ENCODE results near the gene CLMN. TPM values are rescaled to one million over a fixed set of nuclear protein-coding genes. Genes with fewer than 3 reads are reported as not detected.

Gene CLMN
- total and polyA plus RNA-seq, 9 of the 15 experiments (the other 6 are each of a cell fraction or from before 2014, with no cell fraction given) = 0.01 to 0.18 (median 0.07) TPM; not detected in 4

GRCh38 chr14:95195031-95195430 is 124.7 kb downstream of the CLMN start:
- CTCF ChIA-PET (ENCODE audit: low intra/inter-chr PET ratio) = no interaction called here
- intact Hi-C loops (cut with micrococcal nuclease) (loop anchor here (10.0 kb wide), 1 partner anchor 100 kb away; no protein-coding TSS in a partner anchor), in situ Hi-C loops (cut with MboI) (no loop called here)
- Histone ChIP-seq H2AFZ (ENCODE audit: low read depth, low read length) (no peak overlapping the region), H3K4me2 (ENCODE audit: insufficient read depth, low read length) (no peak overlapping the region), H3K9ac (ENCODE audit: insufficient read depth in 1 of 2, low read depth in 2 of 2, low read length in 2 of 2) (no peak overlapping the region), H3K79me2 (ENCODE audit: control insufficient read depth, insufficient read depth, low read length) (no peaks in the 10 kb centered on the region), H3K4me1 (replicated peaks in 1 of 2; ENCODE audit: control insufficient read depth in 2 of 2, insufficient read depth in 2 of 2, low read length in 2 of 2) (no peaks in the 10 kb centered on the region), H3K27ac (ENCODE audit: extremely low read depth, low read depth, low read length) (no peak overlapping the region), H3K9me1 (ENCODE audit: control insufficient read depth, insufficient read depth, low read length) (no peaks in the 10 kb centered on the region), H3K9me3 (replicated peaks; ENCODE audit: control insufficient read depth, insufficient read depth, low read depth, low read length) (no peaks in the 10 kb centered on the region), H4K20me1 (replicated peaks; ENCODE audit: control insufficient read depth, insufficient read depth, low read length) (no peaks in the 10 kb centered on the region), H3K4me3 (no peak overlapping the region), H3K36me3 (ENCODE audit: control insufficient read depth, insufficient read depth, low read length) (no peaks in the 10 kb centered on the region), H3K27me3 (ENCODE audit: control insufficient read depth in 2 of 2, insufficient read depth in 2 of 2, low read length in 2 of 2) (peaks cover 3 to 26% of the 10 kb centered on the region in 2 experiments; a peak in 3 of 5 replicates)
- POLR2A ChIA-PET = interaction anchor here (1.0 kb wide), 1 partner anchor 17 kb away, joined by 3 read pairs; no protein-coding TSS in a partner anchor
- no peak for TF ChIP-seq MBD2 (IDR thresholded peaks at IDR 0.05; ENCODE audit: borderline replicate concordance, low read depth)
- TF ChIP-seq TCF3 (CRISPR knock-in tag; IDR thresholded peaks at IDR 0.05) = no peak
- TF ChIP-seq PCBP2 (IDR thresholded peaks at IDR 0.05; ENCODE audit: low read depth, low read length, poor library complexity, severe bottlenecking) = no peak
- TF ChIP-seq, protein P1, sequence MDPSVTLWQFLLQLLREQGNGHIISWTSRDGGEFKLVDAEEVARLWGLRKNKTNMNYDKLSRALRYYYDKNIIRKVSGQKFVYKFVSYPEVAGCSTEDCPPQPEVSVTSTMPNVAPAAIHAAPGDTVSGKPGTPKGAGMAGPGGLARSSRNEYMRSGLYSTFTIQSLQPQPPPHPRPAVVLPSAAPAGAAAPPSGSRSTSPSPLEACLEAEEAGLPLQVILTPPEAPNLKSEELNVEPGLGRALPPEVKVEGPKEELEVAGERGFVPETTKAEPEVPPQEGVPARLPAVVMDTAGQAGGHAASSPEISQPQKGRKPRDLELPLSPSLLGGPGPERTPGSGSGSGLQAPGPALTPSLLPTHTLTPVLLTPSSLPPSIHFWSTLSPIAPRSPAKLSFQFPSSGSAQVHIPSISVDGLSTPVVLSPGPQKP (CRISPR knock-in tag; IDR thresholded peaks at IDR 0.05) = no peak
- no peak for TF ChIP-seq MEF2D (tag; conservative IDR thresholded peaks at IDR 0.05; ENCODE audit: low read depth)
- no peak for TF ChIP-seq TAF9B (IDR thresholded peaks at IDR 0.05; ENCODE audit: partially characterized antibody)
- no peak for TF ChIP-seq KAT8 (IDR thresholded peaks at IDR 0.05; ENCODE audit: low read depth)
- TF ChIP-seq EHMT2 (IDR thresholded peaks at IDR 0.05) = no peak
- TF ChIP-seq ZNF184 (CRISPR knock-in tag; IDR thresholded peaks at IDR 0.05) = no peak
- TF ChIP-seq, protein P2, sequence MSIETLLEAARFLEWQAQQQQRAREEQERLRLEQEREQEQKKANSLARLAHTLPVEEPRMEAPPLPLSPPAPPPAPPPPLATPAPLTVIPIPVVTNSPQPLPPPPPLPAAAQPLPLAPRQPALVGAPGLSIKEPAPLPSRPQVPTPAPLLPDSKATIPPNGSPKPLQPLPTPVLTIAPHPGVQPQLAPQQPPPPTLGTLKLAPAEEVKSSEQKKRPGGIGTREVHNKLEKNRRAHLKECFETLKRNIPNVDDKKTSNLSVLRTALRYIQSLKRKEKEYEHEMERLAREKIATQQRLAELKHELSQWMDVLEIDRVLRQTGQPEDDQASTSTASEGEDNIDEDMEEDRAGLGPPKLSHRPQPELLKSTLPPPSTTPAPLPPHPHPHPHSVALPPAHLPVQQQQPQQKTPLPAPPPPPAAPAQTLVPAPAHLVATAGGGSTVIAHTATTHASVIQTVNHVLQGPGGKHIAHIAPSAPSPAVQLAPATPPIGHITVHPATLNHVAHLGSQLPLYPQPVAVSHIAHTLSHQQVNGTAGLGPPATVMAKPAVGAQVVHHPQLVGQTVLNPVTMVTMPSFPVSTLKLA (conservative IDR thresholded peaks at IDR 0.05) = no peak
- TF ChIP-seq KHSRP (IDR thresholded peaks at IDR 0.05) = no peak
- WGBS (ENCODE audit: insufficient coverage, low coverage, missing lambda C conversion rate) = 3% methylated on average over 4 of the region's 6 CpGs
- ATAC-seq (no peak), DNase-seq (ENCODE audit: extremely low read depth in 1 of 4, low spot score in 3 of 4) (no peak), FAIRE-seq (no peak)
- BruUV-seq (replicated peaks) = no TSS peak

All from K562 (cell line).